Upper lobe of right lung (tissue), 1 donor: ENCODE results near the gene NKX1-1. TPM values are rescaled to one million over a fixed set of nuclear protein-coding genes. Genes with fewer than 3 reads are reported as not detected.

ENCODE experiments used
- ATAC-seq: fragments of 200-7000 bp; cut with Tn5 transposase; one replicate; pipeline ENCODE4 v1.9.1; 2020; ENCODE audit warnings: mild to moderate bottlenecking, moderate library complexity
- DNase-seq: peaks from one replicate; pipeline ENCODE4 v3.0.0-alpha.2; 2020
- H3K27ac ChIP-seq: fragments of 200-600 bp; one replicate; pipeline ENCODE4 v1.8.0; 2022
- H3K27me3 ChIP-seq: fragments of 200-600 bp; one replicate; pipeline ENCODE4 v1.8.0; 2022; ENCODE audit warnings: mild to moderate bottlenecking
- H3K36me3 ChIP-seq: fragments of 200-600 bp; one replicate; pipeline ENCODE4 v1.8.0; 2022
- H3K4me1 ChIP-seq: fragments of 200-600 bp; one replicate; pipeline ENCODE4 v1.8.0; 2022
- H3K4me3 ChIP-seq: fragments of 200-600 bp; one replicate; pipeline ENCODE4 v1.8.0; 2022; ENCODE audit warnings: mild to moderate bottlenecking
- H3K9me3 ChIP-seq: fragments of 200-600 bp; one replicate; pipeline ENCODE4 v1.8.0; 2022
- CTCF ChIP-seq: fragments of 200-600 bp; IDR thresholded peaks from one replicate; pipeline ENCODE4 v1.8.0; 2022; ENCODE audit warnings: antibody characterized with exemption
- intact Hi-C: fragments of 100-400 bp; cut with DNase I; formaldehyde crosslinking; loops from one replicate; pipeline ENCODE4 v1.11.0; 2022
- total RNA-seq: library from RNA; stranded (reverse); fragmentation: NEBNext Ultra II Directional; extraction: Animal tissue kit (Norgen Biotek cat#: 25700); gene quantifications from one replicate; pipeline ENCODE4 v1.2.1, GENCODE V29; 2021
- donor health status: DM: no; HTN: yes; CAD: no; lungs with severe emphysema.

NKX1-1 gene
- total RNA-seq, 1 donor from 2014 or later = not detected

- Histone ChIP-seq H3K27ac (no peak overlapping the region), H3K4me3 (no peak overlapping the region), H3K36me3 (peaks cover 49% of the 10 kb centered on the region), H3K27me3 (no peaks in the 10 kb centered on the region), H3K4me1 (no peaks in the 10 kb centered on the region), H3K9me3 (no peaks in the 10 kb centered on the region)
- intact Hi-C loops = no loop called here
- no peak for TF ChIP-seq CTCF
- ATAC-seq = no peak
- peak; percentile 51 for DNase-seq
Measured at GRCh38 chr4:1370321-1371124, 35.7 kb downstream of the NKX1-1 start.

- DNase-seq = peak; percentile 12
- peaks cover 43% of the 10 kb centered on the region for H3K36me3 ChIP-seq
Measured at GRCh38 chr4:1369479-1370079, 36.7 kb downstream of the NKX1-1 start.

GRCh38 chr4:1369091-1369450 is 37.2 kb downstream of the NKX1-1 start:
- ATAC-seq (no peak), DNase-seq (peak; percentile 59)
- H3K9me3 ChIP-seq = no peaks in the 10 kb centered on the region
- no peak overlapping the region for H3K27ac ChIP-seq
- peaks cover 43% of the 10 kb centered on the region for H3K36me3 ChIP-seq
- no peaks in the 10 kb centered on the region for H3K27me3 ChIP-seq
- TF ChIP-seq CTCF = no peak
- peaks cover 8% of the 10 kb centered on the region for H3K4me1 ChIP-seq
- no peak overlapping the region for H3K4me3 ChIP-seq
- intact Hi-C loops = no loop called here

More at GRCh38 chr4:1369479-1370079, 36.7 kb downstream of the NKX1-1 start:
- ATAC-seq = no peak
- H3K27ac ChIP-seq = no peak overlapping the region
- no peaks in the 10 kb centered on the region for H3K9me3 ChIP-seq
- H3K4me1 ChIP-seq = peaks cover 7% of the 10 kb centered on the region
- H3K27me3 ChIP-seq = no peaks in the 10 kb centered on the region
- intact Hi-C loops = no loop called here
- no peak overlapping the region for H3K4me3 ChIP-seq
- TF ChIP-seq CTCF = no peak

- intact Hi-C loops = no loop called here
- H3K4me3 ChIP-seq = no peak overlapping the region
- ATAC-seq = no peak
- H3K4me1 ChIP-seq = peaks cover 8% of the 10 kb centered on the region
- H3K27ac ChIP-seq = no peak overlapping the region
- no peaks in the 10 kb centered on the region for H3K9me3 ChIP-seq
- no peak for TF ChIP-seq CTCF
- peak; percentile 60 for DNase-seq
- peaks cover 39% of the 10 kb centered on the region for H3K36me3 ChIP-seq
- H3K27me3 ChIP-seq = no peaks in the 10 kb centered on the region
Measured at GRCh38 chr4:1368421-1369090, 37.7 kb downstream of the NKX1-1 start.

- intact Hi-C loops = no loop called here
- DNase-seq (no peak), ATAC-seq (no peak)
- Histone ChIP-seq H3K27me3 (no peaks in the 10 kb centered on the region), H3K27ac (no peak overlapping the region), H3K4me3 (no peak overlapping the region), H3K4me1 (peaks cover 8% of the 10 kb centered on the region), H3K9me3 (no peaks in the 10 kb centered on the region), H3K36me3 (peaks cover 33% of the 10 kb centered on the region)
- no peak for TF ChIP-seq CTCF
Measured at GRCh38 chr4:1367936-1368289, 38.3 kb downstream of the NKX1-1 start.
